Stimulated activated CD8-positive, alpha-beta memory T cell treated with anti-CD3 and anti-CD28 coated beads, Interleukin-7, amount 100 ng/mL, for 48 hours (primary cell): Measurements from ENCODE around the gene TPK1.
"Not testable (repeated sequence)": the region's sequence is repeated elsewhere in the genome, so short reads cannot be mapped to it uniquely, and the experiment has no call there.

ENCODE experiments used
- DNase-seq, 2 donors: peaks; one replicate each; pipeline ENCODE4 v3.0.0-alpha.2; 2020; ENCODE audit warnings: low read depth in 1 of 2; ENCODE audit errors: extremely low read depth in 1 of 2

The TPK1 gene

GRCh38 chr7:144824360-144824759 is 11.5 kb downstream of the TPK1 start:
- no peak for DNase-seq

- DNase-seq = no peak
Observed at GRCh38 chr7:144822223-144822622, 13.6 kb downstream of the TPK1 start.

- DNase-seq = no peak
Observed at GRCh38 chr7:144821067-144821466, 14.8 kb downstream of the TPK1 start.

GRCh38 chr7:144820552-144820951 is 15.3 kb downstream of the TPK1 start:
- DNase-seq = no peak

GRCh38 chr7:144819566-144819965 is 16.3 kb downstream of the TPK1 start:
- DNase-seq = no peak

- DNase-seq = no peak
Observed at GRCh38 chr7:144818511-144818910, 17.3 kb downstream of the TPK1 start.

GRCh38 chr7:144817001-144817400 is 18.9 kb downstream of the TPK1 start:
- no peak for DNase-seq

GRCh38 chr7:144814299-144814698 is 21.6 kb downstream of the TPK1 start:
- DNase-seq = no peak

GRCh38 chr7:144812379-144813283 is 23.2 kb downstream of the TPK1 start:
- DNase-seq = no peak

GRCh38 chr7:144805627-144806239 is 30.1 kb downstream of the TPK1 start:
- no peak for DNase-seq

- not testable (repeated sequence) for DNase-seq
Observed at GRCh38 chr7:144800678-144801436, 35.0 kb downstream of the TPK1 start.

- no peak for DNase-seq
Observed at GRCh38 chr7:144796919-144797318, 38.9 kb downstream of the TPK1 start.

GRCh38 chr7:144792050-144792449 is 43.8 kb downstream of the TPK1 start:
- DNase-seq = no peak

GRCh38 chr7:144791488-144791887 is 44.4 kb downstream of the TPK1 start:
- no peak for DNase-seq

GRCh38 chr7:144787127-144787526 is 48.7 kb downstream of the TPK1 start:
- DNase-seq = no peak

- no peak for DNase-seq
Observed at GRCh38 chr7:144786522-144786921, 49.3 kb downstream of the TPK1 start.

- no peak for DNase-seq
Observed at GRCh38 chr7:144786079-144786478, 49.8 kb downstream of the TPK1 start.

- DNase-seq = no peak
Observed at GRCh38 chr7:144785521-144785920, 50.3 kb downstream of the TPK1 start.

GRCh38 chr7:144784943-144785342 is 50.9 kb downstream of the TPK1 start:
- no peak for DNase-seq

- no peak for DNase-seq
Observed at GRCh38 chr7:144784441-144784840, 51.4 kb downstream of the TPK1 start.

- DNase-seq = no peak
Observed at GRCh38 chr7:144782883-144783282, 53.0 kb downstream of the TPK1 start.
